Measurements from ENCODE around the gene LINGO3. TPM values are rescaled to one million over a fixed set of nuclear protein-coding genes. Genes with fewer than 3 reads are reported as not detected.

Gene LINGO3
- polyA plus RNA-seq, 4 donors, result 0.06 TPM; not detected in 3

- peak; percentile 88 to 93 (median 91) for DNase-seq (ENCODE audit: low read depth in 4 of 4, low spot score in 3 of 4)
These were observed 38.5 kb downstream of the LINGO3 start for GRCh38 chr19:2269244-2270156.

- no peak for DNase-seq (ENCODE audit: low read depth in 4 of 4, low spot score in 3 of 4)
These were observed 39.1 kb downstream of the LINGO3 start for GRCh38 chr19:2268861-2269243.

- no peak for DNase-seq (ENCODE audit: low read depth in 4 of 4, low spot score in 3 of 4)
These were observed 39.5 kb downstream of the LINGO3 start for GRCh38 chr19:2268480-2268830.

- no peak for DNase-seq (ENCODE audit: low read depth in 4 of 4, low spot score in 3 of 4)
These were observed 41.6 kb downstream of the LINGO3 start for GRCh38 chr19:2266183-2266993.

- no peak for DNase-seq (ENCODE audit: low read depth in 4 of 4, low spot score in 3 of 4)
These were observed 46.3 kb downstream of the LINGO3 start for GRCh38 chr19:2261438-2262172.

GRCh38 chr19:2260341-2260805 lies 47.6 kb downstream of the LINGO3 start:
- no peak for DNase-seq (ENCODE audit: low read depth in 4 of 4, low spot score in 3 of 4)

GRCh38 chr19:2259336-2259735 lies 48.6 kb downstream of the LINGO3 start:
- DNase-seq (ENCODE audit: low read depth in 4 of 4, low spot score in 3 of 4), result no peak

Other genes with a start within 250 kb of the LINGO3 start
- gene MOB3A, start 211.8 kb downstream of the LINGO3 start, polyA plus RNA-seq (ENCODE audit: insufficient read length in 4 of 4), result 10 to 100 TPM; 23.4 to 26.8 (median 25.1) TPM
- gene IZUMO4, start 211.2 kb downstream of the LINGO3 start, polyA plus RNA-seq (ENCODE audit: insufficient read length in 4 of 4), result 1 to 10 TPM; 6.2 to 7.2 (median 7.0) TPM
- gene AP3D1, start 156.6 kb downstream of the LINGO3 start, polyA plus RNA-seq (ENCODE audit: insufficient read length in 4 of 4), result 100 to 1,000 TPM in 3 of 4 donors, 10 to 100 TPM in 1; 96.5 to 124 (median 111) TPM
- gene DOT1L, start 144.2 kb downstream of the LINGO3 start, polyA plus RNA-seq (ENCODE audit: insufficient read length in 4 of 4), result 10 to 100 TPM; 22.8 to 32.3 (median 26.3) TPM
- 10 to 100 TPM; 58.4 to 91.2 (median 63.3) TPM for gene PLEKHJ1, start 71.8 kb downstream of the LINGO3 start, polyA plus RNA-seq (ENCODE audit: insufficient read length in 4 of 4)
- gene SF3A2, start 71.3 kb downstream of the LINGO3 start, polyA plus RNA-seq (ENCODE audit: insufficient read length in 4 of 4), result 10 to 100 TPM; 65.4 to 91.1 (median 73.2) TPM
- gene AMH, start 58.8 kb downstream of the LINGO3 start, polyA plus RNA-seq (ENCODE audit: insufficient read length in 4 of 4), result 1 to 10 TPM; 1.7 to 4.0 (median 2.2) TPM
- under 1 TPM; 0.30 to 0.91 (median 0.45) TPM for gene JSRP1, start 51.7 kb downstream of the LINGO3 start, polyA plus RNA-seq (ENCODE audit: insufficient read length in 4 of 4)
- gene PEAK3, start 26.0 kb downstream of the LINGO3 start, polyA plus RNA-seq (ENCODE audit: insufficient read length in 4 of 4), result under 1 TPM in 3 of 4 donors, not detected in 1; 0.06 to 0.08 (median 0.06) TPM
- gene LSM7, start 20.4 kb upstream of the LINGO3 start, polyA plus RNA-seq (ENCODE audit: insufficient read length in 4 of 4), result 100 to 1,000 TPM in 1 of 4 donors, 10 to 100 TPM in 3; 69.8 to 117 (median 73.1) TPM
- gene SPPL2B, start 20.5 kb upstream of the LINGO3 start, polyA plus RNA-seq (ENCODE audit: insufficient read length in 4 of 4), result 10 to 100 TPM; 53.8 to 91.6 (median 59.9) TPM
- gene TMPRSS9, start 52.1 kb upstream of the LINGO3 start, polyA plus RNA-seq (ENCODE audit: insufficient read length in 4 of 4), result under 1 TPM; 0.13 to 0.29 (median 0.26) TPM
- gene TIMM13, start 119.4 kb upstream of the LINGO3 start, polyA plus RNA-seq (ENCODE audit: insufficient read length in 4 of 4), result 100 to 1,000 TPM in 1 of 4 donors, 10 to 100 TPM in 3; 62.6 to 125 (median 71.4) TPM
- gene LMNB2, start 148.8 kb upstream of the LINGO3 start, polyA plus RNA-seq (ENCODE audit: insufficient read length in 4 of 4), result 10 to 100 TPM; 54.2 to 79.5 (median 62.3) TPM
- 10 to 100 TPM; 10.1 to 14.1 (median 13.1) TPM for gene GADD45B, start 168.0 kb upstream of the LINGO3 start, polyA plus RNA-seq (ENCODE audit: insufficient read length in 4 of 4)